IMR-90 (cell line): Measurements from ENCODE around the gene FANCD2OS. TPM values are rescaled to one million over a fixed set of nuclear protein-coding genes. Genes with fewer than 3 reads are reported as not detected.

ENCODE experiments used
- ATAC-seq: fragments of 200-7000 bp; cut with Tn5 transposase; 2 replicates; pipeline ENCODE4 v1.9.1; 2020; ENCODE audit warnings: low read depth, mild to moderate bottlenecking, moderate library complexity
- BruUV-seq: library from RNA; stranded (reverse); fragments of 400-500 nt; replicated peaks from 2 replicates; lab custom pipeline; 2021; lab: Mats Ljungman, UMichigan
- CTCF ChIA-PET: fragments of 300-600 bp; formaldehyde crosslinking; extraction: SDS; loops from one replicate; lab custom pipeline; 2021; ENCODE audit warnings: antibody characterized with exemption; lab: Yijun Ruan, JAX
- POLR2A ChIA-PET: fragments of 300-600 bp; sonication (Branson Sonifier 250); formaldehyde crosslinking; loops from one replicate; lab custom pipeline; 2022; ENCODE audit warnings: antibody characterized with exemption; ENCODE audit not compliant: unreplicated experiment; lab: Charles Lee
- DNase-seq: peaks from one replicate; pipeline ENCODE4 v3.0.0; 2013
- H2AFZ ChIP-seq: replicated peaks from 2 replicates; pipeline ENCODE3; 2013; ENCODE audit warnings: low read length, mild to moderate bottlenecking; ENCODE audit not compliant: poor library complexity
- H2AK5ac ChIP-seq: 2 replicates; pipeline ENCODE4 v1.6.1; 2013; ENCODE audit warnings: low read depth, low read length, inconsistent platforms
- H2AK9ac ChIP-seq: replicated peaks from 2 replicates; pipeline ENCODE3; 2013; ENCODE audit warnings: mild to moderate bottlenecking, low read depth, low read length, moderate library complexity; ENCODE audit not compliant: poor library complexity
- H2BK120ac ChIP-seq: 2 replicates; pipeline ENCODE4 v1.6.1; 2013; ENCODE audit warnings: low read depth, low read length, inconsistent platforms
- H2BK15ac ChIP-seq: 3 replicates; pipeline ENCODE4 v1.6.1; 2013; ENCODE audit warnings: low read depth, low read length, inconsistent platforms
- H2BK20ac ChIP-seq: 2 replicates; pipeline ENCODE4 v1.6.1; 2013; ENCODE audit warnings: low read depth, mild to moderate bottlenecking, inconsistent platforms, low read length, moderate library complexity
- H2BK5ac ChIP-seq: 2 replicates; pipeline ENCODE4 v1.6.1; 2013; ENCODE audit warnings: mild to moderate bottlenecking, low read depth, low read length, inconsistent platforms; ENCODE audit not compliant: poor library complexity, severe bottlenecking
- H3K14ac ChIP-seq: replicated peaks from 2 replicates; pipeline ENCODE4 v1.6.1; 2013; ENCODE audit warnings: low read depth, low read length, inconsistent platforms
- H3K18ac ChIP-seq: 2 replicates; pipeline ENCODE4 v1.6.1; 2013; ENCODE audit warnings: low read depth, low read length, control low read depth
- H3K23ac ChIP-seq: 2 replicates; pipeline ENCODE4 v1.6.1; 2013; ENCODE audit warnings: low read depth, low read length, inconsistent platforms
- H3K27ac ChIP-seq: 2 replicates; pipeline ENCODE4 v1.5.1; 2013; ENCODE audit warnings: mild to moderate bottlenecking, control low read depth, low read length; ENCODE audit not compliant: insufficient read depth
- H3K27me3 ChIP-seq: 2 replicates; pipeline ENCODE4 v1.6.1; 2013; ENCODE audit warnings: low read length; ENCODE audit not compliant: control insufficient read depth, insufficient read depth
- H3K36me3 ChIP-seq: 2 replicates; pipeline ENCODE4 v1.6.1; 2013; ENCODE audit warnings: low read length, mixed read lengths; ENCODE audit not compliant: control insufficient read depth, insufficient read depth
- H3K4ac ChIP-seq: 2 replicates; pipeline ENCODE4 v1.6.1; 2013; ENCODE audit warnings: low read depth, low read length, inconsistent platforms
- H3K4me1 ChIP-seq: 2 replicates; pipeline ENCODE4 v1.6.1; 2013; ENCODE audit warnings: low read length, mixed read lengths; ENCODE audit not compliant: control insufficient read depth, insufficient read depth
- H3K4me2 ChIP-seq: 2 replicates; pipeline ENCODE4 v1.6.1; 2013; ENCODE audit warnings: low read depth, mild to moderate bottlenecking, control low read depth, low read length, moderate library complexity
- H3K4me3 ChIP-seq: 2 replicates; pipeline ENCODE4 v1.5.1; 2013; ENCODE audit warnings: low read depth, mild to moderate bottlenecking, control low read depth, low read length, moderate library complexity; ENCODE audit not compliant: insufficient read depth
- H3K56ac ChIP-seq: 2 replicates; pipeline ENCODE4 v1.6.1; 2013; ENCODE audit warnings: low read length, inconsistent platforms; ENCODE audit not compliant: insufficient read depth; ENCODE audit errors: extremely low read depth
- H3K79me1 ChIP-seq, 2 experiments: 2 replicates each; pipeline ENCODE4 v1.6.1; 2013; ENCODE audit warnings: low read length in 2 of 2, inconsistent platforms in 1 of 2, low read depth in 1 of 2
- H3K9ac ChIP-seq: 2 replicates; pipeline ENCODE4 v1.6.1; 2013; ENCODE audit warnings: low read depth, low read length, control low read depth
- H3K9me1 ChIP-seq: 2 replicates; pipeline ENCODE4 v1.6.1; 2013; ENCODE audit warnings: low read length, inconsistent platforms; ENCODE audit not compliant: insufficient read depth
- H3K9me3 ChIP-seq: 2 replicates; pipeline ENCODE4 v1.6.1; 2013; ENCODE audit warnings: low read length; ENCODE audit not compliant: control insufficient read depth, insufficient read depth
- H4K20me1 ChIP-seq: 2 replicates; pipeline ENCODE4 v1.6.1; 2013; ENCODE audit warnings: low read length, inconsistent platforms; ENCODE audit not compliant: insufficient read depth
- H4K5ac ChIP-seq: 2 replicates; pipeline ENCODE4 v1.6.1; 2013; ENCODE audit warnings: mild to moderate bottlenecking, low read depth, low read length, control low read depth
- H4K8ac ChIP-seq, 2 experiments: 2 replicates each; pipeline ENCODE4 v1.6.1; 2013; ENCODE audit warnings: low read depth in 2 of 2, low read length in 2 of 2, control low read depth in 1 of 2, inconsistent platforms in 1 of 2
- H4K91ac ChIP-seq: 2 replicates; pipeline ENCODE4 v1.6.1; 2013; ENCODE audit warnings: low read depth, low read length, inconsistent platforms; ENCODE audit not compliant: insufficient read depth
- BHLHE40 ChIP-seq: fragments of 150-350 bp; IDR thresholded peaks from 2 replicates; pipeline ENCODE4 v1.6.1; 2016; ENCODE audit warnings: mild to moderate bottlenecking, low read depth, low read length
- CEBPB ChIP-seq: IDR thresholded peaks from 2 replicates; pipeline ENCODE4 v1.6.1; 2012; ENCODE audit warnings: low read depth, low read length, improper control_type of control experiment
- CHD1 ChIP-seq: IDR thresholded peaks from 2 replicates; pipeline ENCODE4 v1.6.1; 2012; ENCODE audit warnings: low read depth, low read length, improper control_type of control experiment
- ELK1 ChIP-seq: fragments of 150-350 bp; IDR thresholded peaks from 2 replicates; pipeline ENCODE4 v1.6.1; 2016; ENCODE audit warnings: low read depth, mild to moderate bottlenecking, low read length, moderate library complexity, borderline replicate concordance
- FOS ChIP-seq: fragments of 150-350 bp; IDR thresholded peaks from 2 replicates; pipeline ENCODE4 v1.6.1; 2016; ENCODE audit warnings: low read depth, low read length
- MAFK ChIP-seq: IDR thresholded peaks from 2 replicates; pipeline ENCODE4 v1.6.1; 2012; ENCODE audit warnings: low read depth, low read length, improper control_type of control experiment
- MAZ ChIP-seq: IDR thresholded peaks from 2 replicates; pipeline ENCODE4 v1.6.1; 2012; ENCODE audit warnings: low read depth, mild to moderate bottlenecking, low read length, improper control_type of control experiment, moderate library complexity, borderline replicate concordance
- MXI1 ChIP-seq: IDR thresholded peaks from 2 replicates; pipeline ENCODE4 v1.6.1; 2012; ENCODE audit warnings: low read depth, mild to moderate bottlenecking, low read length, moderate library complexity, borderline replicate concordance
- NFE2L2 ChIP-seq: fragments of 150-350 bp; IDR thresholded peaks from 2 replicates; pipeline ENCODE4 v1.6.1; 2016; ENCODE audit warnings: low read depth, mild to moderate bottlenecking, low read length
- POLR2A ChIP-seq: IDR thresholded peaks from 2 replicates; pipeline ENCODE4 v1.6.1; 2012; ENCODE audit warnings: mild to moderate bottlenecking, low read depth, low read length
- RAD21 ChIP-seq: IDR thresholded peaks from 2 replicates; pipeline ENCODE4 v1.6.1; 2012; ENCODE audit warnings: low read length, improper control_type of control experiment
- RCOR1 ChIP-seq: IDR thresholded peaks from 2 replicates; pipeline ENCODE4 v1.6.1; 2012; ENCODE audit warnings: mild to moderate bottlenecking, low read length, improper control_type of control experiment; ENCODE audit not compliant: insufficient replicate concordance
- RFX5 ChIP-seq: IDR thresholded peaks from 2 replicates; pipeline ENCODE4 v1.8.0; 2012; ENCODE audit warnings: low read depth, mild to moderate bottlenecking, low read length, moderate library complexity
- SMC3 ChIP-seq: fragments of 150-350 bp; IDR thresholded peaks from 2 replicates; pipeline ENCODE4 v1.6.1; 2016; ENCODE audit warnings: low read depth, mild to moderate bottlenecking, antibody characterized with exemption, low read length, moderate library complexity
- WGBS, 2 experiments: methylation state at CpG; one replicate each; pipeline versions ENCODE4 v1.1.5 to v1.1.7; 2013; ENCODE audit warnings: missing lambda C conversion rate in 2 of 2; ENCODE audit not compliant: insufficient read length in 1 of 2; ENCODE audit errors: extremely low coverage in 2 of 2; 5-methylcytosine and 5-hydroxymethylcytosine counted together
- dilution Hi-C: fragments of 300-500 bp; cut with HindIII; formaldehyde crosslinking; loops from one replicate; pipeline ENCODE4 v1.14.3; 2018; ENCODE audit warnings: low sequenced_read_pairs; ENCODE audit not compliant: unreplicated experiment
- in situ Hi-C: fragments of 300-500 bp; cut with MboI; formaldehyde crosslinking; loops from 3 replicates; pipeline ENCODE4 v1.14.3; 2019; ENCODE audit warnings: low sequenced_read_pairs, inconsistent platforms, mixed read lengths
- intact Hi-C: fragments of 100-400 bp; cut with micrococcal nuclease; formaldehyde crosslinking; loops from 2 replicates; pipeline ENCODE4 v1.10.0; 2022
- polyA plus RNA-seq, 3 experiments: library from polyadenylated mRNA; depleted of rRNA; stranded (reverse); fragments of >200 nt; gene quantifications; 2 replicates each; pipeline ENCODE4 v1.2.3, GENCODE V29; 2012; ENCODE audit warnings: low replicate concordance in 1 of 3
- total RNA-seq: library from RNA; depleted of rRNA; stranded (reverse); fragments of >200 nt; gene quantifications from 2 replicates; pipeline ENCODE4 v1.2.3, GENCODE V29; 2012
- TF ChIP-seq, protein P1 (sequence below): conservative IDR thresholded peaks from 2 replicates; pipeline ENCODE4 v1.5.1; 2012; ENCODE audit warnings: mild to moderate bottlenecking, low read depth, low read length, improper control_type of control experiment
- TF ChIP-seq, protein P2 (sequence below): fragments of 150-350 bp; IDR thresholded peaks from 2 replicates; pipeline ENCODE4 v1.6.1; 2017; ENCODE audit warnings: mild to moderate bottlenecking, antibody characterized with exemption, low read length, low read depth

Gene FANCD2OS
- total and polyA plus RNA-seq, 2 of the 4 experiments (the other 2 are of a cell fraction) = not detected

GRCh38 chr3:10088256-10088655, 19.8 kb downstream of the FANCD2OS start:
- no peaks in the 10 kb centered on the region for H3K79me1 ChIP-seq
- peaks cover 7% of the 10 kb centered on the region; the same call in 1 of the 2 replicates for H3K36me3 ChIP-seq
- H2AFZ ChIP-seq = no peak overlapping the region
- H2BK120ac ChIP-seq = no peak overlapping the region
- intact Hi-C loops (loop anchor here (5.0 kb wide), 1 partner anchor 51 kb away; no protein-coding TSS in a partner anchor), dilution Hi-C loops (no loop called here), in situ Hi-C loops (no loop called here)
- no peak for ATAC-seq
- DNase-seq = no peak
- POLR2A ChIA-PET = no interaction called here
- H3K9me1 ChIP-seq = no peaks in the 10 kb centered on the region; the same call in 1 of the 2 replicates
- no peak overlapping the region for H3K56ac ChIP-seq
- H3K4me1 ChIP-seq = no peaks in the 10 kb centered on the region
- H3K18ac ChIP-seq = no peak overlapping the region
- no peaks in the 10 kb centered on the region for H3K27me3 ChIP-seq
- no CpG with 5 or more reads among the region's 4 CpGs for WGBS, 2 experiments
- no peak overlapping the region for H3K9ac ChIP-seq
- no peak for TF ChIP-seq CEBPB
- no peak for TF ChIP-seq RFX5
- TF ChIP-seq SMC3 = no peak
- TF ChIP-seq MAZ = no peak
- no peak for TF ChIP-seq MAFK
- TF ChIP-seq CHD1 = no peak
- TF ChIP-seq POLR2A = no peak
- no peak for TF ChIP-seq FOS
- TF ChIP-seq RAD21 = no peak
- TF ChIP-seq RCOR1 = no peak
- TF ChIP-seq, protein P1, sequence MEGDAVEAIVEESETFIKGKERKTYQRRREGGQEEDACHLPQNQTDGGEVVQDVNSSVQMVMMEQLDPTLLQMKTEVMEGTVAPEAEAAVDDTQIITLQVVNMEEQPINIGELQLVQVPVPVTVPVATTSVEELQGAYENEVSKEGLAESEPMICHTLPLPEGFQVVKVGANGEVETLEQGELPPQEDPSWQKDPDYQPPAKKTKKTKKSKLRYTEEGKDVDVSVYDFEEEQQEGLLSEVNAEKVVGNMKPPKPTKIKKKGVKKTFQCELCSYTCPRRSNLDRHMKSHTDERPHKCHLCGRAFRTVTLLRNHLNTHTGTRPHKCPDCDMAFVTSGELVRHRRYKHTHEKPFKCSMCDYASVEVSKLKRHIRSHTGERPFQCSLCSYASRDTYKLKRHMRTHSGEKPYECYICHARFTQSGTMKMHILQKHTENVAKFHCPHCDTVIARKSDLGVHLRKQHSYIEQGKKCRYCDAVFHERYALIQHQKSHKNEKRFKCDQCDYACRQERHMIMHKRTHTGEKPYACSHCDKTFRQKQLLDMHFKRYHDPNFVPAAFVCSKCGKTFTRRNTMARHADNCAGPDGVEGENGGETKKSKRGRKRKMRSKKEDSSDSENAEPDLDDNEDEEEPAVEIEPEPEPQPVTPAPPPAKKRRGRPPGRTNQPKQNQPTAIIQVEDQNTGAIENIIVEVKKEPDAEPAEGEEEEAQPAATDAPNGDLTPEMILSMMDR = no peak
- TF ChIP-seq BHLHE40 = no peak
- no peak for TF ChIP-seq ELK1
- no peak for TF ChIP-seq NFE2L2
- TF ChIP-seq, protein P2, sequence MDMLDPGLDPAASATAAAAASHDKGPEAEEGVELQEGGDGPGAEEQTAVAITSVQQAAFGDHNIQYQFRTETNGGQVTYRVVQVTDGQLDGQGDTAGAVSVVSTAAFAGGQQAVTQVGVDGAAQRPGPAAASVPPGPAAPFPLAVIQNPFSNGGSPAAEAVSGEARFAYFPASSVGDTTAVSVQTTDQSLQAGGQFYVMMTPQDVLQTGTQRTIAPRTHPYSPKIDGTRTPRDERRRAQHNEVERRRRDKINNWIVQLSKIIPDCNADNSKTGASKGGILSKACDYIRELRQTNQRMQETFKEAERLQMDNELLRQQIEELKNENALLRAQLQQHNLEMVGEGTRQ = no peak
- TF ChIP-seq MXI1 = no peak
- no peak overlapping the region for H2BK20ac ChIP-seq
- H4K8ac ChIP-seq = no peak overlapping the region
- no peaks in the 10 kb centered on the region for H4K20me1 ChIP-seq
- no peak overlapping the region for H3K4ac ChIP-seq
- H3K9me3 ChIP-seq = no peaks in the 10 kb centered on the region
- no peak overlapping the region for H2AK5ac ChIP-seq
- no peak overlapping the region for H4K91ac ChIP-seq
- 0 out of 2 replicates have a peak overlapping the region, but pooled peaks have one; percentile 21 for H3K14ac ChIP-seq
- CTCF ChIA-PET = no interaction called here
- H4K5ac ChIP-seq = no peak overlapping the region
- BruUV-seq = no TSS peak
- H2BK15ac ChIP-seq = no peak overlapping the region
- H2AK9ac ChIP-seq = peak overlapping the region; percentile 57
- H3K4me3 ChIP-seq = no peak overlapping the region
- no peak overlapping the region for H2BK5ac ChIP-seq
- H3K4me2 ChIP-seq = no peak overlapping the region
- H3K23ac ChIP-seq = no peak overlapping the region
- no peak overlapping the region for H3K27ac ChIP-seq
